Inferior parietal cortex (tissue), 1 donor: ENCODE data around the gene FITM1.

Source experiments
- DNase-seq: peaks from one replicate; pipeline ENCODE4 v3.0.0-alpha.2; 2016; ENCODE audit errors: extremely low spot score

The FITM1 gene

GRCh38 chr14:24119691-24120090, 10.8 kb upstream of the FITM1 start:
- DNase-seq = no peak

- DNase-seq = no peak
Observed at GRCh38 chr14:24121210-24121609, 9.2 kb upstream of the FITM1 start.

GRCh38 chr14:24122416-24122815, 8.0 kb upstream of the FITM1 start:
- DNase-seq = no peak

GRCh38 chr14:24122898-24123297, 7.6 kb upstream of the FITM1 start:
- no peak for DNase-seq

- no peak for DNase-seq
Observed at GRCh38 chr14:24123424-24124417, 6.7 kb upstream of the FITM1 start.

- DNase-seq = no peak
Observed at GRCh38 chr14:24126939-24127338, 3.5 kb upstream of the FITM1 start.

GRCh38 chr14:24127673-24128072, 2.8 kb upstream of the FITM1 start:
- DNase-seq = no peak

- DNase-seq = no peak
Observed at GRCh38 chr14:24129410-24129998, 955 bp upstream of the FITM1 start.

- no peak for DNase-seq
Observed at GRCh38 chr14:24130717-24131548, 474 bp downstream of the FITM1 start.

- no peak for DNase-seq
Observed at GRCh38 chr14:24131549-24131966, 1.1 kb downstream of the FITM1 start.

- DNase-seq = no peak
Observed at GRCh38 chr14:24132061-24132685, 1.7 kb downstream of the FITM1 start.

- DNase-seq = no peak
Observed at GRCh38 chr14:24132976-24133375, 2.5 kb downstream of the FITM1 start.

- no peak for DNase-seq
Observed at GRCh38 chr14:24133735-24134134, 3.3 kb downstream of the FITM1 start.

- no peak for DNase-seq
Observed at GRCh38 chr14:24135584-24135833, 5.0 kb downstream of the FITM1 start.

GRCh38 chr14:24135834-24136683, 5.6 kb downstream of the FITM1 start, which contains the start of gene PSME1:
TSS of gene PSME1 (plus strand) at chr14:24136194. CDS start at chr14:24136263, 69 bp downstream.
- peak; percentile 83 for DNase-seq

- DNase-seq = no peak
Observed at GRCh38 chr14:24136684-24137528, 6.4 kb downstream of the FITM1 start.

- no peak for DNase-seq
Observed at GRCh38 chr14:24137529-24138395, 7.3 kb downstream of the FITM1 start.

- no peak for DNase-seq
Observed at GRCh38 chr14:24138396-24139271, 8.2 kb downstream of the FITM1 start.
